C4-2B (cell line): ENCODE measurements around the gene BLNK.

ENCODE experiments used
- H3K27ac ChIP-seq: fragments of 450-650 bp; 2 replicates; pipeline ENCODE4 v1.5.1; 2017
- ZFX ChIP-seq: fragments of 450-650 bp; IDR thresholded peaks from 2 replicates; pipeline ENCODE4 v1.6.1; 2017
- TF ChIP-seq, protein P1 (sequence below): fragments of 450-650 bp; conservative IDR thresholded peaks from 2 replicates; pipeline ENCODE4 v1.5.1; 2017; ENCODE audit warnings: mild to moderate bottlenecking

The BLNK gene

DNA sequence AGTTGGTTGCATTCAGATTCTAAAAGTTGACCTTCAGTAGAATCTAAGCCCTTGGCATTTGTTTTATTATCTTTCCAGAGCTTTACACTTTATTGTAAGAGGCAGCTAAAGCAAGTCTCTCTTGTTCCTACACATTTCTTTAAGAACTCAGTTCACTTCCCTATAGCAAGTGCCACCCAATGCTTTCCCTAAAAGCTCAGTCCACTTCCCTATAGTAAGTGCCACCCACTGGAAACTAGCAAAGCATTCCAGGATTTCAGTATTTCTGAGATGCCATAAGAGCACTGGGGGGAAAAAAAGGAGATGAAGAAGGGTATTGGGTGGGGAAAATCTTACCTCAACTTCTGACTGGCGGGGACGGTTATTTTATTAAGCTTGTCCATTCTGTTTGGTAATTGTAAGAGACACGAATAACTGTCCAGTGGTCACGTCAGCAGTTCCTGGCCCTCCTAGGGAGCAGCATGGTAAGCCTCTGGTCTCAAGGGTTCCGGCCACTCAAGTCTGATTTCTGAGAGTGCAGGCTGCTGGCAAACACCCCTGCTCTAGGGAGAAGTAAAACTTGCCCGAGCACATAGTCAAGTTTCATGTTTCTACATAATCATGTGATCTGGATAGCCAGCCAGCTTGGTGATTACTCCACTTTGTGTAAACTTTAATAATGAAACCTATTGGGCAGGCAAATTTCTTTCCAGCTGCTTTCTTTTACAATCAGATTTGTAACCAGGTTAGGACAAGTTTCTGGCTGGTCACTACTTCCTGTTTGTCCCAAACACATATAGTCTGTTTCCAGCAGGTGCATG lies at the start of gene BLNK:
Gene BLNK (minus strand): TSS at position 554 of the 800 bp plus-strand sequence. CDS start 171 bp downstream, at position 383.
- peak within 1 kb of the TSS; percentile 78 for H3K27ac ChIP-seq

DNA sequence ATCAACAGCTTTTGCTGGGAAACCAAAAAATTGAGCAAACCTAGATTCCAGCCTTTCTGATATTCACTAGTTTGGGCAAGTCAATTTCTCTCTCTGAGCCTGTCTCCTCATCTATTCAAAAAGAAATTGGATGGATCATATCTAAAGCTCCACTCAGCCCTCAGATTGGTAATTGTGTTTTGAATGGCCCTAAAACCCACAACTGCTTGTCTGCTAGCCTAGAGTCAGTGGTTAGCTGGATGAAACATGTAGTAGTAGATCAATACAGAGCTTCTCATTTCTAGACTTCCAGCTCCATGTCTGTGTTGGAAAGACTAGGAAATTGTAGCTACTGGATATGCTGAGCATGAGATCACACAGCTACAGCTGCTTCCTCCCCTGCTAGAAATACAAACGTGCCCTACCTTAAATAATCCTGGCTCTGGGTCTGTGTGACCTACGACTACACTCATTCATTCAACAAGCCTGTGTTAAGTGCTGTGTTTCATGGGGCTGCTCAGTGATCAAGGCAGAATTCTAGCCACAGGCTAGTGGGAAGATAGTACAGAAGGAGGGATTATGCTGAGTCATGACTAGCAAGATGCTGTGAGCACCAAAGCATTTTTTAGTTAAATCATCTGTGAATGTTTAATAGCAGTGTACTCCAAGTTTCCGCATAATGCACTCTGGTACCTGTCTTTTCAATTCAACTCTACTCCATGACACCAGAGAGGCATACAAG lies 48.5 kb upstream of the BLNK start:
- no peak for TF ChIP-seq ZFX
- TF ChIP-seq, protein P1, sequence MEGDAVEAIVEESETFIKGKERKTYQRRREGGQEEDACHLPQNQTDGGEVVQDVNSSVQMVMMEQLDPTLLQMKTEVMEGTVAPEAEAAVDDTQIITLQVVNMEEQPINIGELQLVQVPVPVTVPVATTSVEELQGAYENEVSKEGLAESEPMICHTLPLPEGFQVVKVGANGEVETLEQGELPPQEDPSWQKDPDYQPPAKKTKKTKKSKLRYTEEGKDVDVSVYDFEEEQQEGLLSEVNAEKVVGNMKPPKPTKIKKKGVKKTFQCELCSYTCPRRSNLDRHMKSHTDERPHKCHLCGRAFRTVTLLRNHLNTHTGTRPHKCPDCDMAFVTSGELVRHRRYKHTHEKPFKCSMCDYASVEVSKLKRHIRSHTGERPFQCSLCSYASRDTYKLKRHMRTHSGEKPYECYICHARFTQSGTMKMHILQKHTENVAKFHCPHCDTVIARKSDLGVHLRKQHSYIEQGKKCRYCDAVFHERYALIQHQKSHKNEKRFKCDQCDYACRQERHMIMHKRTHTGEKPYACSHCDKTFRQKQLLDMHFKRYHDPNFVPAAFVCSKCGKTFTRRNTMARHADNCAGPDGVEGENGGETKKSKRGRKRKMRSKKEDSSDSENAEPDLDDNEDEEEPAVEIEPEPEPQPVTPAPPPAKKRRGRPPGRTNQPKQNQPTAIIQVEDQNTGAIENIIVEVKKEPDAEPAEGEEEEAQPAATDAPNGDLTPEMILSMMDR, result no peak
- H3K27ac ChIP-seq, result no peak overlapping the region; the same call in 1 of the 2 replicates

More for the DNA sequence above, at the start of gene BLNK:
- TF ChIP-seq ZFX, result no peak
- TF ChIP-seq, protein P1, result no peak

DNA sequence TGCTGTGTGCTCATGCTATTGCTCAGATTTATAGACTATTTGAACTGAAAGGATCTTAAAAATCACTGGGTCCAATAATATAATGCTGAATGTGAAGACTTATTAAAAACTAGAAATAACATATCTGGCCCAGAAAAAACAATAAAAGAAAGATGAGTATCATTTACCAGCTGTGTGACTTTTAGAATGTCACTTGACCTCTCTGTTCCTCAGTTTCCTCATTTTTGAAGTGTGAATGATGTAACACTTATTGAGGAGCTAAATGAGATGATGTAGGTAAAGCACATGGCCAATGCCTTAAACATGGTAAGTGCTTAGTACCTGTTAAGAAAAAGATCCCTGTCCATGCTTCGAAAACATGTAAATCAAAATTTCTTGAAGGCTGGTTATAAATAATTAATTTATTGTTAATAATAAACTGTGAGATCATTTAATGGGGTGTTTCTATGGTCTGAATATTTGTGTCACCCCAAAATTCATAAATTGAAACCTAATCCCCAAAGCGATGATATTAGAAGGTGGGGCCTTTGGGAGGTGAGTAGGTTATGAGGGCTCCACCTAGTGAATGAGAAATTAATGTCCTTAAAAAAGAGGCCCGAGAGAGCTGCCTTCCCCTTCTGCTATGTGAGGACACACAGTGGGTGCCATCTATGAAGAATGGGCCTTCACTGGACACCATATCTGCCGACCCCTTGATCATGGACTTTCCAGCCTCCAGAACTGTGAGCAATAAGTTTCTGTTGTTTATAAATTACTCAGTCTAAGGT lies 45.9 kb upstream of the BLNK start:
- no peak for TF ChIP-seq ZFX
- TF ChIP-seq, protein P1, result 0 out of 2 replicates have a peak, but pooled peaks have one; percentile 18
- no peak overlapping the region for H3K27ac ChIP-seq

DNA sequence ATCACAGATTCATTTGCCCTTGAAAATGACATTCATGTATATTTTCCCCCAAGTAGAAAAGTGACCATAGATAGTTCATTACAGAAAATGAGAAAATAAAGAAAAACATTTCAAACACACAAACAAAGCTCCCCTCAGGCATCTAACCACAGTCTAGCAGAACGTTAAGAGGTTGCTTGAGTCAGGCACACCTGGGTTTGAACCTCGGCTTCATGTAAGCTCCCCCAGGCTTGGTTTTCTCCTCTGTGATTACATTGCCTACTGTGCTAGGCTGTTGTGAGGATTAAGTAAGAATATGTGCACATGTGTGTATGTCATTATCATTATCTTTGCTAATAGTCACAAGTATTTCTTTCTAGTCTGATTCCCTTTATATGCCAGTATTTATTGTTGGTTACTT lies 42.0 kb upstream of the BLNK start:
- TF ChIP-seq, protein P1, result no peak
- no peak for TF ChIP-seq ZFX
- H3K27ac ChIP-seq, result no peak overlapping the region

DNA sequence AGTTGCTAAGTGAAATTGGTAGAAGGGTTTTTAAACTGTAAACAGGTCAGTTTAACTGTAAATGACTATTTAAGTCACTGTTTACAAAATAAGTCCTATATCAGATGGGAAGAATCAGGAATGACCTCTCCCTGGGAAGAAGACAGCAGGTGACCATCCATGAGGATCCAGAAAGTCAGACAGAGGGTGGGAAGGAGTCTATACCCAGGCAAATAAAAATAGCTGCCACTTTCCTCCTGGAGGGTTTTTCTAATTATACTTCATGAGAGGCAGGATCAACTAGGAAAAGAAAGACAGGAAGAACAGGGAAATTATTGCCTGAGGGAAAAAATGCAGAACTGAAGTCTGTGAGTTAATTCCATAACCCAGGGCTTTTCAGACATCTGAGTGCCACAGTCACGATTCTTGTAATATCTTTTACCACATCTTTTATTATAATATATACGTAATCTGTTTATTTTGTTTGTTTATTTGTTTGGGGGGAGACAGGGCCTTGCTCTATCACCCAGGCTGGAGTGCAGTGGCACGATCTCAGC lies 39.9 kb upstream of the BLNK start:
- no peak for TF ChIP-seq ZFX
- TF ChIP-seq, protein P1, result no peak
- no peak overlapping the region for H3K27ac ChIP-seq

DNA sequence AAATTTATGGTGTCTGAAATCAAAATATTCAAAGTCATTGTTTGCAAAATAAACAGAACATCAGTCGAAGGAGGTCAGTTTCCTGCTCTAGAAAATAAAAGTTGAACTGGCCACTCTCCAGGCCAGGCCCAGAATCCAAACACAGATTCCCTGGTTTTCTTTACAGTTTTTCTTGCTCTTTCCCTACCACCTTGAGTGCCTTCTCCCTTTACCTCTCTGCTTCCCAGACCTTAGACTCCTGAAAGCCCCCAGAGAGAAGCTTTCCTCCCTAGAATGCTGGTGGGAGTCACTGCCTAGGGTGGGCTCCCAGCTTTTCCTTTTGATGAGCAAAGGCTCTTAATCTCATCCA lies 38.9 kb upstream of the BLNK start:
- no peak overlapping the region; the same call in 1 of the 2 replicates for H3K27ac ChIP-seq
- TF ChIP-seq, protein P1, result no peak
- TF ChIP-seq ZFX, result no peak
